Measurements from ENCODE around the gene LEKR1.

LEKR1 gene

GRCh38 chr3:157086060-157086750 lies 260.1 kb downstream of the LEKR1 start:
- no peak for ATAC-seq (replicated peaks)
- Mint-ChIP-seq H3K27ac (peak overlapping the region in 1 of 2 donors; percentile 71), H3K4me3 (peak overlapping the region in 1 of 2 donors; percentile 56), H3K36me3 (ENCODE audit: insufficient read depth) (peaks cover 21% of the 10 kb centered on the region), H3K4me1 (ENCODE audit: low read depth in 2 of 2) (peaks cover 31 to 39% of the 10 kb centered on the region in 2 donors), H3K27me3 (no peaks in the 10 kb centered on the region), H3K9me3 (no peaks in the 10 kb centered on the region)
- no peak for DNase-seq

GRCh38 chr3:157086775-157087174 lies 260.6 kb downstream of the LEKR1 start:
- no peak for ATAC-seq (replicated peaks)
- H3K9me3 Mint-ChIP-seq = no peaks in the 10 kb centered on the region
- peaks cover 27 to 34% of the 10 kb centered on the region in 2 donors for H3K4me1 Mint-ChIP-seq (ENCODE audit: low read depth in 2 of 2)
- H3K27ac Mint-ChIP-seq = peak overlapping the region in 1 of 2 donors; percentile 71
- DNase-seq = no peak
- H3K36me3 Mint-ChIP-seq (ENCODE audit: insufficient read depth) = peaks cover 21% of the 10 kb centered on the region
- peak overlapping the region in 1 of 2 donors; percentile 56 for H3K4me3 Mint-ChIP-seq
- H3K27me3 Mint-ChIP-seq = no peaks in the 10 kb centered on the region

- Mint-ChIP-seq H3K4me3 (peak overlapping the region; percentile 56 to 86), H3K4me1 (ENCODE audit: low read depth in 2 of 2) (peaks cover 24 to 29% of the 10 kb centered on the region in 2 donors), H3K36me3 (ENCODE audit: insufficient read depth) (peaks cover 21% of the 10 kb centered on the region), H3K27me3 (no peaks in the 10 kb centered on the region), H3K27ac (no peak overlapping the region), H3K9me3 (no peaks in the 10 kb centered on the region)
- DNase-seq (no peak), ATAC-seq (replicated peaks) (no peak)
Observed at GRCh38 chr3:157087373-157087772, 261.2 kb downstream of the LEKR1 start.

- H3K27me3 Mint-ChIP-seq = no peaks in the 10 kb centered on the region
- no peak for DNase-seq
- ATAC-seq (replicated peaks) = no peak
- peaks cover 21% of the 10 kb centered on the region for H3K36me3 Mint-ChIP-seq (ENCODE audit: insufficient read depth)
- H3K4me1 Mint-ChIP-seq (ENCODE audit: low read depth in 2 of 2) = peaks cover 24 to 25% of the 10 kb centered on the region in 2 donors
- H3K27ac Mint-ChIP-seq = peak overlapping the region; percentile 93 to 97
- H3K9me3 Mint-ChIP-seq = no peaks in the 10 kb centered on the region
- peak overlapping the region; percentile 81 to 86 for H3K4me3 Mint-ChIP-seq
Observed at GRCh38 chr3:157087780-157088600, 261.8 kb downstream of the LEKR1 start.

- no peaks in the 10 kb centered on the region for H3K27me3 Mint-ChIP-seq
- no peaks in the 10 kb centered on the region for H3K9me3 Mint-ChIP-seq
- DNase-seq (peak; percentile 90 to 91 (median 91)), ATAC-seq (replicated peaks) (peak; percentile 86)
- peaks cover 24% of the 10 kb centered on the region in 2 donors for H3K4me1 Mint-ChIP-seq (ENCODE audit: low read depth in 2 of 2)
- H3K36me3 Mint-ChIP-seq (ENCODE audit: insufficient read depth) = peaks cover 21% of the 10 kb centered on the region
- H3K27ac Mint-ChIP-seq = peak overlapping the region; percentile 93 to 97
- peak overlapping the region; percentile 81 to 86 for H3K4me3 Mint-ChIP-seq
Observed at GRCh38 chr3:157088601-157089454, 262.7 kb downstream of the LEKR1 start.

- Mint-ChIP-seq H3K27me3 (peaks cover 0 to 4% of the 10 kb centered on the region in 2 donors), H3K9me3 (no peaks in the 10 kb centered on the region), H3K27ac (peak overlapping the region; percentile 93 to 97), H3K4me3 (peak overlapping the region; percentile 81 to 86), H3K36me3 (ENCODE audit: insufficient read depth) (peaks cover 21% of the 10 kb centered on the region), H3K4me1 (ENCODE audit: low read depth in 2 of 2) (peaks cover 24% of the 10 kb centered on the region in 2 donors)
- ATAC-seq (replicated peaks) (peak; percentile 72), DNase-seq (peak in 2 of 3 experiments; percentile 45 to 51)
Observed at GRCh38 chr3:157089455-157090221, 263.5 kb downstream of the LEKR1 start.

- Mint-ChIP-seq H3K27ac (peak overlapping the region in 1 of 2 donors; percentile 97), H3K4me3 (no peak overlapping the region), H3K36me3 (ENCODE audit: insufficient read depth) (peaks cover 21% of the 10 kb centered on the region), H3K4me1 (ENCODE audit: low read depth in 2 of 2) (peaks cover 24% of the 10 kb centered on the region in 2 donors), H3K27me3 (peaks cover 0 to 14% of the 10 kb centered on the region in 2 donors), H3K9me3 (no peaks in the 10 kb centered on the region)
- DNase-seq (no peak), ATAC-seq (replicated peaks) (no peak)
Observed at GRCh38 chr3:157091083-157091833, 265.1 kb downstream of the LEKR1 start.

- H3K36me3 Mint-ChIP-seq (ENCODE audit: insufficient read depth) = peaks cover 21% of the 10 kb centered on the region
- no peak overlapping the region for H3K4me3 Mint-ChIP-seq
- no peak overlapping the region for H3K27ac Mint-ChIP-seq
- H3K27me3 Mint-ChIP-seq = peaks cover 0 to 14% of the 10 kb centered on the region in 2 donors
- no peaks in the 10 kb centered on the region for H3K9me3 Mint-ChIP-seq
- no peak for DNase-seq
- H3K4me1 Mint-ChIP-seq (ENCODE audit: low read depth in 2 of 2) = peaks cover 24% of the 10 kb centered on the region in 2 donors
- no peak for ATAC-seq (replicated peaks)
Observed at GRCh38 chr3:157092230-157092629, 266.1 kb downstream of the LEKR1 start.

GRCh38 chr3:157093096-157093495 lies 266.9 kb downstream of the LEKR1 start:
- Mint-ChIP-seq H3K36me3 (ENCODE audit: insufficient read depth) (peaks cover 16% of the 10 kb centered on the region), H3K4me1 (ENCODE audit: low read depth in 2 of 2) (peaks cover 20 to 21% of the 10 kb centered on the region in 2 donors), H3K9me3 (no peaks in the 10 kb centered on the region), H3K4me3 (no peak overlapping the region), H3K27me3 (peaks cover 0 to 14% of the 10 kb centered on the region in 2 donors), H3K27ac (no peak overlapping the region)
- DNase-seq (no peak), ATAC-seq (replicated peaks) (no peak)

- Mint-ChIP-seq H3K36me3 (ENCODE audit: insufficient read depth) (peaks cover 4% of the 10 kb centered on the region), H3K9me3 (no peaks in the 10 kb centered on the region), H3K4me1 (ENCODE audit: low read depth in 2 of 2) (peaks cover 12 to 19% of the 10 kb centered on the region in 2 donors), H3K4me3 (no peak overlapping the region), H3K27me3 (peaks cover 0 to 14% of the 10 kb centered on the region in 2 donors), H3K27ac (no peak overlapping the region)
- ATAC-seq (replicated peaks) (no peak), DNase-seq (no peak)
Observed at GRCh38 chr3:157094301-157094700, 268.1 kb downstream of the LEKR1 start.

GRCh38 chr3:157094751-157095480 lies 268.8 kb downstream of the LEKR1 start:
- no peaks in the 10 kb centered on the region for H3K9me3 Mint-ChIP-seq
- H3K4me1 Mint-ChIP-seq (ENCODE audit: low read depth in 2 of 2) = peaks cover 5 to 12% of the 10 kb centered on the region in 2 donors
- DNase-seq (no peak), ATAC-seq (replicated peaks) (no peak)
- H3K36me3 Mint-ChIP-seq (ENCODE audit: insufficient read depth) = no peaks in the 10 kb centered on the region
- peaks cover 0 to 14% of the 10 kb centered on the region in 2 donors for H3K27me3 Mint-ChIP-seq
- no peak overlapping the region for H3K4me3 Mint-ChIP-seq
- peak overlapping the region in 1 of 2 donors; percentile 72 for H3K27ac Mint-ChIP-seq

Data from effector memory CD8-positive, alpha-beta T cell (primary cell).